HEK293 (cell line): ENCODE results near the gene NRSN2.

Source experiments
- ATF2 ChIP-seq: fragments of 450-650 bp; formaldehyde crosslinking; IDR thresholded peaks from 2 replicates; pipeline ENCODE4 v1.5.1; 2016; ENCODE audit warnings: missing biosample characterization, missing genetic modification characterization, low read depth
- CTCF ChIP-seq: fragments of 450-650 bp; formaldehyde crosslinking; IDR thresholded peaks from 2 replicates; pipeline ENCODE4 v1.5.1; 2016; ENCODE audit warnings: missing biosample characterization, missing genetic modification characterization
- PBX3 ChIP-seq: sonication (generic); formaldehyde crosslinking; IDR thresholded peaks from 2 replicates; pipeline ENCODE4 v1.8.1; 2022; ENCODE audit warnings: mild to moderate bottlenecking, moderate library complexity, missing genetic modification reagents
- ZBTB11 ChIP-seq: fragments of 450-650 bp; formaldehyde crosslinking; conservative IDR thresholded peaks from 2 replicates; pipeline ENCODE4 v1.5.1; 2016; ENCODE audit warnings: low read depth, missing biosample characterization, missing genetic modification characterization
- ZFP37 ChIP-seq: fragments of 450-650 bp; formaldehyde crosslinking; IDR thresholded peaks from 2 replicates; pipeline ENCODE4 v1.5.1; 2016; ENCODE audit warnings: missing biosample characterization, missing genetic modification characterization
- ZFP41 ChIP-seq: fragments of 450-650 bp; formaldehyde crosslinking; IDR thresholded peaks from 2 replicates; pipeline ENCODE4 v1.5.1; 2016; ENCODE audit warnings: missing biosample characterization, missing genetic modification characterization, borderline replicate concordance
- ZNF174 ChIP-seq: fragments of 450-650 bp; formaldehyde crosslinking; IDR thresholded peaks from 2 replicates; pipeline ENCODE4 v1.5.0; 2017; ENCODE audit warnings: missing biosample characterization, mild to moderate bottlenecking, missing genetic modification characterization
- ZNF558 ChIP-seq: fragments of 450-650 bp; formaldehyde crosslinking; IDR thresholded peaks from 2 replicates; pipeline ENCODE4 v1.5.1; 2016; ENCODE audit warnings: missing biosample characterization, missing genetic modification characterization
- ZNF701 ChIP-seq: fragments of 450-650 bp; formaldehyde crosslinking; IDR thresholded peaks from 2 replicates; pipeline ENCODE4 v1.5.1; 2016; ENCODE audit warnings: missing biosample characterization, missing genetic modification characterization

GRCh38 chr20:326645-327185 lies 20.2 kb upstream of the NRSN2 start:
- TF ChIP-seq CTCF (tag by site-specific recombination): peak; percentile 72
- TF ChIP-seq ZNF701 (tag by site-specific recombination): no peak
- no peak for TF ChIP-seq ZNF174 (tag by site-specific recombination)
- TF ChIP-seq ZFP37 (tag by site-specific recombination): no peak
- no peak for TF ChIP-seq ATF2 (tag by site-specific recombination)
- TF ChIP-seq ZBTB11 (tag by site-specific recombination): no peak
- TF ChIP-seq ZFP41: no peak
- no peak for TF ChIP-seq ZNF558 (tag by site-specific recombination)
- no peak for TF ChIP-seq PBX3 (CRISPR knock-in tag)
